ENCODE data around the gene WDR82.
A peak's percentile ranks its signal among the peaks of the same experiment; 100 is the strongest.
"Not testable (repeated sequence)": the region's sequence is repeated elsewhere in the genome, so short reads cannot be mapped to it uniquely, and the experiment has no call there.

Gene WDR82

GRCh38 chr3:52297242-52298148 lies 19.0 kb upstream of the WDR82 start:
- Mint-ChIP-seq H3K9me3 (no peaks in the 10 kb centered on the region), H3K4me1 (peaks cover 29% of the 10 kb centered on the region), H3K27ac (peak overlapping the region; percentile 63), H3K4me3 (no peak overlapping the region), H3K36me3 (no peaks in the 10 kb centered on the region)
- ATAC-seq = no peak
- no peak for DNase-seq (ENCODE audit: low spot score in 2 of 2)

- ATAC-seq (no peak), DNase-seq (ENCODE audit: low spot score in 2 of 2) (no peak)
- H3K36me3 Mint-ChIP-seq = peaks cover 15% of the 10 kb centered on the region
- no peak overlapping the region for H3K4me3 Mint-ChIP-seq
- H3K4me1 Mint-ChIP-seq = peaks cover 38% of the 10 kb centered on the region
- H3K9me3 Mint-ChIP-seq = no peaks in the 10 kb centered on the region
- no peak overlapping the region for H3K27ac Mint-ChIP-seq
Observed at GRCh38 chr3:52295671-52296208, 17.3 kb upstream of the WDR82 start.

GRCh38 chr3:52294320-52295150 lies 16.1 kb upstream of the WDR82 start:
- DNase-seq (ENCODE audit: low spot score in 2 of 2) (no peak), ATAC-seq (no peak)
- Mint-ChIP-seq H3K4me1 (peaks cover 37% of the 10 kb centered on the region), H3K9me3 (no peaks in the 10 kb centered on the region), H3K4me3 (no peak overlapping the region), H3K27ac (no peak overlapping the region), H3K36me3 (peaks cover 19% of the 10 kb centered on the region)

GRCh38 chr3:52293491-52294319 lies 15.3 kb upstream of the WDR82 start:
- H3K4me1 Mint-ChIP-seq = peaks cover 39% of the 10 kb centered on the region
- ATAC-seq (no peak), DNase-seq (ENCODE audit: low spot score in 2 of 2) (no peak)
- peaks cover 24% of the 10 kb centered on the region for H3K36me3 Mint-ChIP-seq
- H3K4me3 Mint-ChIP-seq = no peak overlapping the region
- H3K9me3 Mint-ChIP-seq = no peaks in the 10 kb centered on the region
- no peak overlapping the region for H3K27ac Mint-ChIP-seq

GRCh38 chr3:52292247-52293065 lies 14.0 kb upstream of the WDR82 start:
- Mint-ChIP-seq H3K4me1 (peaks cover 37% of the 10 kb centered on the region), H3K36me3 (peaks cover 32% of the 10 kb centered on the region), H3K27ac (no peak overlapping the region), H3K9me3 (no peaks in the 10 kb centered on the region), H3K4me3 (no peak overlapping the region)
- no peak for ATAC-seq
- no peak for DNase-seq (ENCODE audit: low spot score in 2 of 2)

- H3K4me3 Mint-ChIP-seq = no peak overlapping the region
- DNase-seq (ENCODE audit: low spot score in 2 of 2) (peak; percentile 44 to 67), ATAC-seq (no peak)
Observed at GRCh38 chr3:52291508-52292181, 13.2 kb upstream of the WDR82 start.

GRCh38 chr3:52290596-52291507 lies 12.4 kb upstream of the WDR82 start:
- H3K4me1 Mint-ChIP-seq = peaks cover 39% of the 10 kb centered on the region
- DNase-seq (ENCODE audit: low spot score in 2 of 2) (no peak), ATAC-seq (no peak)
- H3K9me3 Mint-ChIP-seq = no peaks in the 10 kb centered on the region
- H3K36me3 Mint-ChIP-seq = peaks cover 37% of the 10 kb centered on the region
- H3K4me3 Mint-ChIP-seq = no peak overlapping the region
- peak overlapping the region; percentile 70 for H3K27ac Mint-ChIP-seq

More at GRCh38 chr3:52291508-52292181, 13.2 kb upstream of the WDR82 start:
- Mint-ChIP-seq H3K9me3 (no peaks in the 10 kb centered on the region), H3K4me1 (peaks cover 42% of the 10 kb centered on the region), H3K27ac (peak overlapping the region; percentile 70), H3K36me3 (peaks cover 37% of the 10 kb centered on the region)

GRCh38 chr3:52289747-52290595 lies 11.5 kb upstream of the WDR82 start:
- no peak for DNase-seq (ENCODE audit: low spot score in 2 of 2)
- Mint-ChIP-seq H3K27ac (peak overlapping the region; percentile 100), H3K9me3 (no peaks in the 10 kb centered on the region), H3K4me3 (no peak overlapping the region), H3K4me1 (peaks cover 39% of the 10 kb centered on the region), H3K36me3 (peaks cover 37% of the 10 kb centered on the region)
- no peak for ATAC-seq

GRCh38 chr3:52289338-52289746 lies 10.9 kb upstream of the WDR82 start:
- Mint-ChIP-seq H3K27ac (peak overlapping the region; percentile 100), H3K9me3 (no peaks in the 10 kb centered on the region), H3K4me3 (peak overlapping the region; percentile 79), H3K4me1 (peaks cover 36% of the 10 kb centered on the region), H3K36me3 (peaks cover 37% of the 10 kb centered on the region)
- DNase-seq (ENCODE audit: low spot score in 2 of 2) = no peak
- no peak for ATAC-seq

GRCh38 chr3:52288674-52289073 lies 10.2 kb upstream of the WDR82 start:
- H3K36me3 Mint-ChIP-seq = peaks cover 39% of the 10 kb centered on the region
- H3K4me3 Mint-ChIP-seq = peak overlapping the region; percentile 79
- ATAC-seq (no peak), DNase-seq (ENCODE audit: low spot score in 2 of 2) (no peak)
- H3K9me3 Mint-ChIP-seq = no peaks in the 10 kb centered on the region
- H3K27ac Mint-ChIP-seq = peak overlapping the region; percentile 100
- H3K4me1 Mint-ChIP-seq = peaks cover 39% of the 10 kb centered on the region

- Mint-ChIP-seq H3K36me3 (peaks cover 40% of the 10 kb centered on the region), H3K4me3 (peak overlapping the region; percentile 79), H3K4me1 (peaks cover 53% of the 10 kb centered on the region), H3K27ac (peak overlapping the region; percentile 100), H3K9me3 (no peaks in the 10 kb centered on the region)
- ATAC-seq (no peak), DNase-seq (ENCODE audit: low spot score in 2 of 2) (no peak)
Observed at GRCh38 chr3:52286777-52287110, 8.3 kb upstream of the WDR82 start.

- H3K4me3 Mint-ChIP-seq; DNase-seq (ENCODE audit: low spot score in 2 of 2); H3K9me3 Mint-ChIP-seq; ATAC-seq: not testable (repeated sequence)
- Mint-ChIP-seq H3K4me1 (peaks cover 59% of the 10 kb centered on the region), H3K27ac (peak overlapping the region; percentile 86), H3K36me3 (peaks cover 50% of the 10 kb centered on the region)
Observed at GRCh38 chr3:52284051-52284450, 5.6 kb upstream of the WDR82 start.
